MCF 10A (cell line): ENCODE results near the gene FMNL2. TPM values are rescaled to one million over a fixed set of nuclear protein-coding genes. Genes with fewer than 3 reads are reported as not detected.
A peak's percentile ranks its signal among the peaks of the same experiment; 100 is the strongest.

Experiments used
- BruUV-seq: library from RNA; stranded (reverse); fragments of 400-500 nt; replicated peaks from 2 replicates; lab custom pipeline; 2021; lab: Mats Ljungman, UMichigan
- CTCF ChIA-PET: fragments of 300-600 bp; sonication (Branson Sonifier 250); formaldehyde crosslinking; extraction: SDS; loops from one replicate; lab custom pipeline; 2021; ENCODE audit warnings: antibody characterized with exemption, inconsistent platforms; lab: Yijun Ruan, JAX
- POLR2A ChIA-PET: fragments of 300-600, 350-650 bp; sonication (Branson Sonifier 250); formaldehyde crosslinking; extraction: SDS; loops from one replicate; lab custom pipeline; 2020; ENCODE audit warnings: antibody characterized with exemption, inconsistent platforms; lab: Yijun Ruan, JAX
- DNase-seq: peaks from one replicate; pipeline ENCODE4 v3.0.0-alpha.2; 2018; ENCODE audit not compliant: unreplicated experiment
- H3K27ac Mint-ChIP-seq: one replicate; pipeline ENCODE4 v1.8.0; 2022; ENCODE audit warnings: mild to moderate bottlenecking, low read depth, mixed read lengths; ENCODE audit not compliant: unreplicated experiment
- H3K27me3 Mint-ChIP-seq: one replicate; pipeline ENCODE4 v1.8.0; 2022; ENCODE audit warnings: mixed read lengths; ENCODE audit not compliant: insufficient read depth, unreplicated experiment
- H3K36me3 Mint-ChIP-seq: one replicate; pipeline ENCODE4 v1.8.0; 2022; ENCODE audit warnings: mild to moderate bottlenecking, moderate library complexity, mixed read lengths; ENCODE audit not compliant: insufficient read depth, unreplicated experiment
- H3K4me1 Mint-ChIP-seq: one replicate; pipeline ENCODE4 v1.8.0; 2022; ENCODE audit warnings: mixed read lengths; ENCODE audit not compliant: insufficient read depth, unreplicated experiment
- H3K4me3 Mint-ChIP-seq: one replicate; pipeline ENCODE4 v1.8.0; 2022; ENCODE audit warnings: mild to moderate bottlenecking, moderate library complexity, mixed read lengths; ENCODE audit not compliant: unreplicated experiment
- H3K9me3 Mint-ChIP-seq: one replicate; pipeline ENCODE4 v1.8.0; 2022; ENCODE audit warnings: mixed read lengths; ENCODE audit not compliant: unreplicated experiment
- CTCF ChIP-seq: fragments of 200-600 bp; IDR thresholded peaks from one replicate; pipeline ENCODE4 v1.8.0; 2022; ENCODE audit warnings: antibody characterized with exemption, mild to moderate bottlenecking; ENCODE audit not compliant: unreplicated experiment
- intact Hi-C: fragments of 100-400 bp; cut with micrococcal nuclease; formaldehyde crosslinking; loops from 2 replicates; pipeline ENCODE4 v1.14.1; 2022
- total RNA-seq: library from RNA; stranded (reverse); gene quantifications from 2 replicates; pipeline ENCODE4 v1.2.3, GENCODE V29; 2022

The FMNL2 gene
- total RNA-seq, 1 experiment from 2014 or later: 76.5 TPM

DNA sequence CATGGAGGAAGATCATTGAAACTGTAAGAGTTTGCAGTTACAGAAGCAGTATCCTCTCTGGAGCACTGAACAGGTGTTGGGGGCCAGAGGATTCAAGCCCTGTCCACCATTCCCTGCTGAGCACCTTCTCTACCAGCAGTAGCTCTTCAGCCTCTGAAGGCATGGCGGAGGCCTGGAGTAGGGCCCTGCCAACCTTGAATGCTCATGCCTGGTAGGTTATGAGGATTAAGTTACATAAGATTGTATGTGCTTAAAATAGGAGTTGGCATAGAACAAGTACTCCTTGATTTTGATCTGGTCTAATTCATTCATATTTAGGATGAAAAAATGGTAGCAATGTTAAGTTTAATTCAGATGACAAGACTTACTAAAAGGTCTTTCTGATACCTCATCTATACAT lies 40.2 kb downstream of the FMNL2 start:
- Mint-ChIP-seq H3K4me1 (peaks cover 14% of the 10 kb centered on the region), H3K27ac (no peak overlapping the region), H3K9me3 (no peaks in the 10 kb centered on the region), H3K36me3 (peaks cover under 1% of the 10 kb centered on the region), H3K27me3 (no peaks in the 10 kb centered on the region), H3K4me3 (no peak overlapping the region)
- intact Hi-C loops: no loop called here
- no peak for TF ChIP-seq CTCF
- ChIA-PET CTCF (interaction anchor here (0.6 kb wide), 1 partner anchor 293 kb away, joined by 3 read pairs; no protein-coding TSS in a partner anchor), POLR2A (no interaction called here)
- BruUV-seq: no TSS peak
- no peak for DNase-seq

GRCh38 chr2:152376385-152376784 lies 41.4 kb downstream of the FMNL2 start:
- POLR2A ChIA-PET: no interaction called here

GRCh38 chr2:152376968-152377367 lies 42.0 kb downstream of the FMNL2 start:
- H3K4me3 Mint-ChIP-seq: no peak overlapping the region
- BruUV-seq: no TSS peak
- POLR2A ChIA-PET: no interaction called here

More at GRCh38 chr2:152376385-152376784, 41.4 kb downstream of the FMNL2 start:
- H3K27me3 Mint-ChIP-seq: no peaks in the 10 kb centered on the region
- H3K4me1 Mint-ChIP-seq: peaks cover 19% of the 10 kb centered on the region
- no peak overlapping the region for H3K27ac Mint-ChIP-seq
- TF ChIP-seq CTCF: no peak
- H3K4me3 Mint-ChIP-seq: no peak overlapping the region
- H3K36me3 Mint-ChIP-seq: peaks cover 4% of the 10 kb centered on the region
- peak; percentile 38 for DNase-seq
- intact Hi-C loops: no loop called here
- BruUV-seq: no TSS peak
- CTCF ChIA-PET: interaction anchor here (1.2 kb wide), 1 partner anchor 259 kb away, joined by 3 read pairs; no protein-coding TSS in a partner anchor
- no peaks in the 10 kb centered on the region for H3K9me3 Mint-ChIP-seq

GRCh38 chr2:152379089-152379488 lies 44.1 kb downstream of the FMNL2 start:
- no peak for DNase-seq
- Mint-ChIP-seq H3K27me3 (no peaks in the 10 kb centered on the region), H3K4me3 (no peak overlapping the region), H3K27ac (no peak overlapping the region), H3K9me3 (no peaks in the 10 kb centered on the region), H3K36me3 (peaks cover 4% of the 10 kb centered on the region), H3K4me1 (peaks cover 19% of the 10 kb centered on the region)
- ChIA-PET CTCF (interaction anchor here (1.0 kb wide), 1 partner anchor 134 kb away, joined by 3 read pairs; no protein-coding TSS in a partner anchor), POLR2A (interaction anchor here (0.6 to 1.4 kb wide), 3 partner anchors 8 to 42 kb away, joined by 3 read pairs; no protein-coding TSS in a partner anchor)
- no TSS peak for BruUV-seq
- TF ChIP-seq CTCF: no peak
- intact Hi-C loops: no loop called here

More at GRCh38 chr2:152376968-152377367, 42.0 kb downstream of the FMNL2 start:
- Mint-ChIP-seq H3K27me3 (no peaks in the 10 kb centered on the region), H3K4me1 (peaks cover 19% of the 10 kb centered on the region), H3K9me3 (no peaks in the 10 kb centered on the region), H3K36me3 (peaks cover 4% of the 10 kb centered on the region), H3K27ac (no peak overlapping the region)
- intact Hi-C loops: no loop called here
- no peak for TF ChIP-seq CTCF
- peak; percentile 22 for DNase-seq
- CTCF ChIA-PET: interaction anchor here (1.2 kb wide), 1 partner anchor 259 kb away, joined by 3 read pairs; no protein-coding TSS in a partner anchor
